Fibroblast of the aortic adventitia (primary cell): ENCODE data around the gene ELOB. TPM values are rescaled to one million over a fixed set of nuclear protein-coding genes. Genes with fewer than 3 reads are reported as not detected.

Experiments used
- DNase-seq: peaks from one replicate; pipeline ENCODE4 v3.0.0-alpha.2; 2010; ENCODE audit warnings: low read depth
- H3K4me3 ChIP-seq: 2 replicates; pipeline ENCODE4 v1.5.1; 2011; ENCODE audit warnings: low read depth, mild to moderate bottlenecking, control low read depth, low read length, moderate library complexity
- CTCF ChIP-seq: IDR thresholded peaks from 2 replicates; pipeline ENCODE4 v1.5.1; 2011; ENCODE audit warnings: mild to moderate bottlenecking, low read length, control low read depth, inconsistent platforms; ENCODE audit not compliant: insufficient read depth
- total RNA-seq: library from RNA; depleted of rRNA; stranded (reverse); fragments of >200 nt; gene quantifications from 2 replicates; pipeline ENCODE4 v1.2.3, GENCODE V29; 2012; ENCODE audit warnings: low replicate concordance

The ELOB gene
- total RNA-seq, 1 donor = 316 TPM

GRCh38 chr16:2748757-2749455 lies 28.2 kb downstream of the ELOB start:
- TF ChIP-seq CTCF = no peak
- no peak for DNase-seq
- no peak overlapping the region for H3K4me3 ChIP-seq

GRCh38 chr16:2745961-2746360 lies 31.1 kb downstream of the ELOB start:
- no peak for DNase-seq
- H3K4me3 ChIP-seq = no peak overlapping the region
- TF ChIP-seq CTCF = no peak

DNA sequence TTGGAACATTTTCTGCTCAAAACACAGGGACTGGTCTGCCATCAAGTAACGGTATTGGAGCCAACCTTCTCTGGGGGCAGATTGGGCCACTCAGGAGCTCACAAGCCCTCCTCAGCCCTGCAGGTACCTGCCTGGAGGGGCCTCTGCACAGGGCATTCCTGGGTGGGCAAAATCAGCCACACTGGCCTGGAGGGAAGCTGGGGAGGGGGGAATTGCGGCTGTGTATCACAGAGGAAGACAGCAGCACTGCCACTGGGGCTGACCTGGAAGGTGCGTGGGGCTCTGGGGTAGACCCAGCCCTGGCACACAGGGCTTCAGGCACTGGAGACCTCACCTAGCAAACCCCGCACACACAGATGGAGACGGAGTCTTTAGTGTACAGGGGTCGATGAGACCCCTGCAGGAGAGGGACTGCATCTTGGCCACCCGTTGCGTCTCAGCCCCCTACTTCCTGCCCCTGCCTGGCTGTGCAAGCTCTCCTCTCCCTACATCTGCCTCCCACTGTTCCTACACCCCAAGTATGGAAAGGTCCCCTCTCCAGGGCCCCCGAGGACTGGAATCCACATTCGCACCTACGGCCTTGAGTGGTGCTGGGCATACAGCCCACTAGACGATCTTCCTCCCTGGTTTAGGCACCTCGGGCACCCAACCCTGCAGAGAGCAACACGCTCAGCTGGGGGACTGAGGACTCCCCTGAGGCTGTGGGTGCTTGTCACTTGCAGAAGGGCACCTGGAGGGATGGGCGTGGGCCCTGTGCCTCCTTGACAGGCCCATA lies 31.8 kb downstream of the ELOB start:
- no peak overlapping the region for H3K4me3 ChIP-seq
- no peak for TF ChIP-seq CTCF
- DNase-seq = no peak

DNA sequence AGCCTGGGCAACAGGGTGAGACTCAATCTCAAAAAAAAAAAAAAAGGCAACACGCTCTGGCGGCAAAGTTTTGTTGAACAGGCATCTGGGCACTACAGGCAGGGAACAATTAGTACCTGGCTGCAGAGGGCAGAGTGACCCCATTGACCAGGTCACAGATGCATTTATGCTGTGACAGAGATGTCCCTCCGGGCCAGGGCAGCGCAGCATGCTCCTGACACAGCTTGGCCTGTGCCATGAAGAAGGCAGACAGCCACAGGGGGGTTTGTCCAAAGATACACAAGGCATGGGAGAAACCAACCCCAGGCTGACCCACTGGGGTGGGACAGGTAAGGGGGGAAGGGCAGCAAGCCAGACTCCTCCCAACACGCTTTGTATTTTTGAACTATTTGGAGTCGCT lies 32.4 kb downstream of the ELOB start:
- no peak for DNase-seq
- H3K4me3 ChIP-seq = no peak overlapping the region
- no peak for TF ChIP-seq CTCF

DNA sequence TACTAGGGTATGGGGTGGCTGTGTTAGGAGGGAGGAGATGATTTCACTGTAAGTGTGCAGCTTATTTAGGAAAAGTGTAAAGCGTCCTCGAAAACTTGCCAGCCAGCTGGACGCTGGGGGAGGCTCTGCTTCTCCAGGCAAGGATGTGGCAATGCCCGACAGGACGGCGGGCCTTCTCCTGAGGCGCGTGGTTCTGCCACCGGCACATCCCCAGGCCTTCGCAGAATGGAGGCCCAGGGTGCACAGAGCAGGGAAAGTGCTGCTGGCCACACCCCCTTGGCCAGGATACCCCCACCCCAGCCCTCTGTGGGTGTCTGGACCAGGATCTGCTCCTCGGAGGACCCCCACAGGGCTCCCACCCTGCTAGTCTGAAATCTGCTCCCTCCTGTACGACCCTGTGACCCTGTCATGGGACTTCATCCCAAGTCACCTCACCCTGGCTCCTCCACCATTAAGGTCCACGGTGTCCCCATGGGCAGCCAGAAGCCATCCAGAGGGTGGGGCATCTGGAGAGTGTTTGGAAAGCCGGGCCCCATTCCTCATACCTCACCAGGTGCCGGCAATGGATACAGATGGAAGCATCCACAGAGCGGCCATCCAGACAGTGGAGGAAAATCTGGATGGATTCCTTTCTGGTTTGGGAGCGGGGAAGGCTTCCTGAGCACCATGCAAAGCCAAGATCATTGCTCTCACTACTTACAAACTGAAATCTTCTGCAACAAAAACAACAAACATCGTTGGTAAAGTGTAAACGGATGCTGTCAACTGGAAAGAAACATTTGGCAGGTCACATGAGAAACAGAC lies 33.9 kb downstream of the ELOB start:
- no peak overlapping the region for H3K4me3 ChIP-seq
- no peak for DNase-seq
- TF ChIP-seq CTCF = no peak

DNA sequence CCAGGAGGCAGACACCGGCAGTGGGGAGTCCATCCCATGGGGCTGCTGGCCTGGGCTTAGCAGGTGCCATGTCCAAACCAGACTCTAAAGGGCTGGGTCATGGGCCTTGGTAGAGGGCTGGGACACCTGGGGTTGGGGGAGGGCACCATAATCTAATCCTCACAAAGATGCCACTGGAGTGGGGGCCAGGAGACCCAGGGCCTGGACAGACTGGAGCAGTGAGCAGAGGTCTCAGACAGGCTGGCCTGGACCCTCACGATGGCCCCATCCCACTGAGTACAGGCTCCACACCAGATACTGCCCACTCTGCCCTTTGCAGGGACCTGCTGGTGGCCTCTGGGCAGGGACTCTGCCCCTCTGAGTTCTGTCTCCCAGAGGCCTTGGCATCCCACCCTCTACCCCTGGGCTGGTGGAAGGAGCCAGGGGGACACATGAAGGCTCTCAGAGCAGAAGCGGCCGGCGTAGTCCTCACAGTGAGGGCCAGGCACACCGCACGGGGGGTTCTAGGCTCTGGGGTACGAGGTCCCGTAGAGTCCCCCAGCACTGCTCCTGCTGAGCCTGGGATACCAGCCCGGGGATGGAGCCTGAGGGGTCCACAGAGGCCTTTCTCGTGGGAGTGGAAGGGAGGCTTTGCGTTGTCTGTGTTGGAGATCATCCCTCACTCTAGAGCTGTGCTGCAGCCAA lies 34.6 kb downstream of the ELOB start:
- H3K4me3 ChIP-seq = no peak overlapping the region
- no peak for TF ChIP-seq CTCF
- DNase-seq = no peak
